ENCODE measurements around the gene SPATA45.

- TF ChIP-seq, protein P1, sequence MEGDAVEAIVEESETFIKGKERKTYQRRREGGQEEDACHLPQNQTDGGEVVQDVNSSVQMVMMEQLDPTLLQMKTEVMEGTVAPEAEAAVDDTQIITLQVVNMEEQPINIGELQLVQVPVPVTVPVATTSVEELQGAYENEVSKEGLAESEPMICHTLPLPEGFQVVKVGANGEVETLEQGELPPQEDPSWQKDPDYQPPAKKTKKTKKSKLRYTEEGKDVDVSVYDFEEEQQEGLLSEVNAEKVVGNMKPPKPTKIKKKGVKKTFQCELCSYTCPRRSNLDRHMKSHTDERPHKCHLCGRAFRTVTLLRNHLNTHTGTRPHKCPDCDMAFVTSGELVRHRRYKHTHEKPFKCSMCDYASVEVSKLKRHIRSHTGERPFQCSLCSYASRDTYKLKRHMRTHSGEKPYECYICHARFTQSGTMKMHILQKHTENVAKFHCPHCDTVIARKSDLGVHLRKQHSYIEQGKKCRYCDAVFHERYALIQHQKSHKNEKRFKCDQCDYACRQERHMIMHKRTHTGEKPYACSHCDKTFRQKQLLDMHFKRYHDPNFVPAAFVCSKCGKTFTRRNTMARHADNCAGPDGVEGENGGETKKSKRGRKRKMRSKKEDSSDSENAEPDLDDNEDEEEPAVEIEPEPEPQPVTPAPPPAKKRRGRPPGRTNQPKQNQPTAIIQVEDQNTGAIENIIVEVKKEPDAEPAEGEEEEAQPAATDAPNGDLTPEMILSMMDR (IDR thresholded peaks at IDR 0.05): no peak
- no peak for TF ChIP-seq POLR2A (IDR thresholded peaks at IDR 0.05)
Observed at GRCh38 chr1:212860713-212861581, 13.5 kb upstream of the SPATA45 start.

Data from esophagus squamous epithelium (tissue), 4 donors.